HEK293 (cell line): ENCODE data around the gene GYPC.

ENCODE experiments used
- CTCF ChIA-PET: fragments of 350-600 bp; formaldehyde crosslinking; extraction: SDS; loops from one replicate; lab custom pipeline; 2021; ENCODE audit warnings: antibody characterized with exemption; lab: Yijun Ruan, JAX
- POLR2A ChIA-PET: fragments of 300-600 bp; formaldehyde crosslinking; extraction: SDS; loops from one replicate; lab custom pipeline; 2020; ENCODE audit warnings: antibody characterized with exemption, inconsistent platforms; lab: Yijun Ruan, JAX
- H3K27ac ChIP-seq: fragments of 200-500 bp; sonication (Bioruptor generic); 2 replicates; pipeline ENCODE4 v1.5.1; 2014; ENCODE audit warnings: low read depth, low read length, control low read depth, inconsistent platforms; ENCODE audit errors: extremely low read depth
- H3K36me3 ChIP-seq, 2 experiments: fragments of 200-500 bp in 1 of 2; sonication (Bioruptor generic) in 1 of 2; 1 replicate in 1 of 2; 2 replicates in 1 of 2; pipeline ENCODE4 v1.5.1; 2014 to 2017; ENCODE audit warnings: inconsistent platforms in 2 of 2, low read length in 2 of 2; ENCODE audit not compliant: control insufficient read depth in 2 of 2, insufficient read depth in 1 of 2
- H3K4me1 ChIP-seq: fragments of 200-500 bp; sonication (Bioruptor generic); 2 replicates; pipeline ENCODE4 v1.5.1; 2014; ENCODE audit warnings: mild to moderate bottlenecking, low read length, inconsistent platforms; ENCODE audit not compliant: control insufficient read depth, insufficient read depth
- H3K4me3 ChIP-seq: 2 replicates; pipeline ENCODE4 v1.5.1; 2011; ENCODE audit warnings: low read depth, mild to moderate bottlenecking, control low read depth, low read length, moderate library complexity
- H3K9me3 ChIP-seq: fragments of 200-500 bp; sonication (Bioruptor generic); 2 replicates; pipeline ENCODE4 v1.5.1; 2014; ENCODE audit warnings: low read depth, low read length, inconsistent platforms; ENCODE audit not compliant: control insufficient read depth, insufficient read depth
- HOXA7 ChIP-seq: sonication (generic); formaldehyde crosslinking; IDR thresholded peaks from 2 replicates; pipeline ENCODE4 v1.8.1; 2022; ENCODE audit warnings: missing genetic modification reagents, borderline replicate concordance
- PBX3 ChIP-seq: sonication (generic); formaldehyde crosslinking; IDR thresholded peaks from 2 replicates; pipeline ENCODE4 v1.8.1; 2022; ENCODE audit warnings: mild to moderate bottlenecking, moderate library complexity, missing genetic modification reagents
- PRDM1 ChIP-seq: fragments of 450-650 bp; formaldehyde crosslinking; IDR thresholded peaks from 2 replicates; pipeline ENCODE4; 2016; ENCODE audit warnings: missing biosample characterization, missing genetic modification characterization
- PRDM2 ChIP-seq: fragments of 450-650 bp; formaldehyde crosslinking; IDR thresholded peaks from 2 replicates; pipeline ENCODE4 v1.5.1; 2016; ENCODE audit warnings: missing biosample characterization, missing genetic modification characterization, borderline replicate concordance
- ZBTB26 ChIP-seq: fragments of 450-650 bp; formaldehyde crosslinking; optimal IDR thresholded peaks from 2 replicates; pipeline ENCODE3; 2016; ENCODE audit warnings: missing biosample characterization, mild to moderate bottlenecking, missing genetic modification characterization
- ZBTB48 ChIP-seq: fragments of 450-650 bp; formaldehyde crosslinking; IDR thresholded peaks from 2 replicates; pipeline ENCODE4 v1.5.1; 2016; ENCODE audit warnings: missing biosample characterization, missing genetic modification characterization
- ZNF157 ChIP-seq: fragments of 450-650 bp; formaldehyde crosslinking; IDR thresholded peaks from 2 replicates; pipeline ENCODE4 v1.5.1; 2016; ENCODE audit warnings: missing biosample characterization, missing genetic modification characterization
- ZNF16 ChIP-seq: fragments of 450-650 bp; formaldehyde crosslinking; IDR thresholded peaks from 2 replicates; pipeline ENCODE4 v1.5.1; 2016; ENCODE audit warnings: low read depth, missing biosample characterization, missing genetic modification characterization
- ZNF18 ChIP-seq: fragments of 450-650 bp; formaldehyde crosslinking; IDR thresholded peaks from 2 replicates; pipeline ENCODE4 v1.5.1; 2016; ENCODE audit warnings: missing biosample characterization, missing genetic modification characterization
- ZNF239 ChIP-seq: fragments of 450-650 bp; formaldehyde crosslinking; IDR thresholded peaks from 2 replicates; pipeline ENCODE4 v1.5.1; 2016; ENCODE audit warnings: missing biosample characterization, missing genetic modification characterization
- ZNF302 ChIP-seq: fragments of 450-650 bp; formaldehyde crosslinking; IDR thresholded peaks from 2 replicates; pipeline ENCODE4 v1.5.1; 2016; ENCODE audit warnings: missing biosample characterization, missing genetic modification characterization, low read depth
- ZNF394 ChIP-seq: fragments of 450-650 bp; formaldehyde crosslinking; IDR thresholded peaks from 2 replicates; pipeline ENCODE4 v1.5.1; 2016; ENCODE audit warnings: missing biosample characterization, missing genetic modification characterization, mild to moderate bottlenecking, moderate library complexity, borderline replicate concordance
- ZNF416 ChIP-seq: fragments of 450-650 bp; formaldehyde crosslinking; IDR thresholded peaks from 2 replicates; pipeline ENCODE4 v1.5.1; 2016; ENCODE audit warnings: missing biosample characterization, missing genetic modification characterization
- ZNF513 ChIP-seq: fragments of 450-650 bp; IDR thresholded peaks from 2 replicates; pipeline ENCODE4 v1.5.1; 2018; ENCODE audit warnings: missing biosample characterization, missing genetic modification characterization
- ZNF580 ChIP-seq: fragments of 450-650 bp; formaldehyde crosslinking; IDR thresholded peaks from 2 replicates; pipeline ENCODE4 v1.5.1; 2016; ENCODE audit warnings: missing biosample characterization, missing genetic modification characterization
- ZNF600 ChIP-seq: fragments of 450-650 bp; formaldehyde crosslinking; IDR thresholded peaks from 2 replicates; pipeline ENCODE4 v1.5.1; 2016; ENCODE audit warnings: missing biosample characterization, missing genetic modification characterization
- ZNF621 ChIP-seq: fragments of 450-650 bp; formaldehyde crosslinking; IDR thresholded peaks from 2 replicates; pipeline ENCODE4 v1.5.1; 2017; ENCODE audit warnings: missing biosample characterization, missing genetic modification characterization
- ZNF639 ChIP-seq: fragments of 450-650 bp; formaldehyde crosslinking; IDR thresholded peaks from 2 replicates; pipeline ENCODE4 v1.5.1; 2016; ENCODE audit warnings: missing biosample characterization, missing genetic modification characterization
- ZSCAN30 ChIP-seq: fragments of 450-650 bp; IDR thresholded peaks from 2 replicates; pipeline ENCODE4 v1.5.1; 2018; ENCODE audit warnings: missing biosample characterization, mild to moderate bottlenecking, missing genetic modification characterization, moderate library complexity

Gene GYPC

GRCh38 chr2:126661702-126662500 is 5.9 kb downstream of the GYPC start:
- Histone ChIP-seq H3K27ac (no peak overlapping the region), H3K9me3 (no peaks in the 10 kb centered on the region)
- POLR2A ChIA-PET, result no interaction called here
- no peak for TF ChIP-seq ZNF16 (tag by site-specific recombination)
- no peak for TF ChIP-seq ZNF600 (tag by site-specific recombination)
- TF ChIP-seq ZSCAN30 (tag by site-specific recombination), result no peak
- TF ChIP-seq ZNF239, result no peak
- TF ChIP-seq ZNF302, result no peak
- TF ChIP-seq PRDM2 (tag by site-specific recombination), result no peak
- TF ChIP-seq ZNF639 (tag by site-specific recombination), result no peak
- no peak for TF ChIP-seq PBX3 (CRISPR knock-in tag)
- TF ChIP-seq ZNF394 (tag by site-specific recombination), result no peak
- no peak for TF ChIP-seq ZNF580 (tag by site-specific recombination)
- TF ChIP-seq ZNF621 (tag by site-specific recombination), result no peak
- no peak for TF ChIP-seq ZNF157 (tag by site-specific recombination)
- no peak for TF ChIP-seq HOXA7 (CRISPR knock-in tag)
- no peak for TF ChIP-seq ZNF18 (tag by site-specific recombination)
- TF ChIP-seq ZNF416 (tag by site-specific recombination), result no peak
- no peak for TF ChIP-seq ZNF513 (tag by site-specific recombination)
- no peak for TF ChIP-seq ZBTB48 (tag by site-specific recombination)
- no peak for TF ChIP-seq PRDM1 (tag by site-specific recombination)
- no peak for TF ChIP-seq ZBTB26 (tag by site-specific recombination)
- TF ChIP-seq, all 188 proteins: peak for 0
- H3K36me3 ChIP-seq, result no peaks in the 10 kb centered on the region
- no peak overlapping the region for H3K4me3 ChIP-seq
- CTCF ChIA-PET, result interaction anchor here (0.6 kb wide), 1 partner anchor 18 kb away, joined by 3 read pairs; no protein-coding TSS in a partner anchor
- H3K4me1 ChIP-seq, result peaks cover 4% of the 10 kb centered on the region; the same call in 1 of the 2 replicates
